Activated naive CD4-positive, alpha-beta T cell treated with anti-CD3 and anti-CD28 coated beads for 36 hours (primary cell): Measurements from ENCODE around the gene C10orf88. TPM values are rescaled to one million over a fixed set of nuclear protein-coding genes. Genes with fewer than 3 reads are reported as not detected.

Experiments used
- CTCF ChIA-PET: fragments of 350-600 bp; sonication (Branson Sonifier 250); formaldehyde crosslinking; loops from one replicate; lab custom pipeline; 2021; ENCODE audit warnings: antibody characterized with exemption; lab: Charles Lee
- DNase-seq: peaks from one replicate; pipeline ENCODE4 v3.0.0-alpha.2; 2020
- H3K27ac Mint-ChIP-seq: one replicate; pipeline ENCODE4 v1.8.0; 2021; ENCODE audit warnings: mild to moderate bottlenecking, mixed read lengths
- H3K27me3 Mint-ChIP-seq: one replicate; pipeline ENCODE4 v1.8.0; 2021; ENCODE audit warnings: low read depth, mixed read lengths
- H3K36me3 Mint-ChIP-seq: one replicate; pipeline ENCODE4 v1.8.0; 2021; ENCODE audit warnings: low read depth, mixed read lengths
- H3K4me1 Mint-ChIP-seq: one replicate; pipeline ENCODE4 v1.8.0; 2021; ENCODE audit warnings: low read depth, mixed read lengths
- H3K4me3 Mint-ChIP-seq: one replicate; pipeline ENCODE4 v1.8.0; 2021; ENCODE audit warnings: mild to moderate bottlenecking, moderate library complexity, mixed read lengths
- H3K9me3 Mint-ChIP-seq: one replicate; pipeline ENCODE4 v1.8.0; 2021; ENCODE audit warnings: mixed read lengths
- intact Hi-C: fragments of 100-400 bp; cut with micrococcal nuclease; formaldehyde crosslinking; loops from one replicate; pipeline ENCODE4 v1.15.1; 2023
- total RNA-seq, 2 experiments: library from RNA; stranded (reverse); gene quantifications; one replicate each; pipeline ENCODE4 v1.2.3, GENCODE V29; 2021

C10orf88 gene
- total RNA-seq, 2 experiments from 2014 or later = 4.2 to 5.2 TPM

DNA sequence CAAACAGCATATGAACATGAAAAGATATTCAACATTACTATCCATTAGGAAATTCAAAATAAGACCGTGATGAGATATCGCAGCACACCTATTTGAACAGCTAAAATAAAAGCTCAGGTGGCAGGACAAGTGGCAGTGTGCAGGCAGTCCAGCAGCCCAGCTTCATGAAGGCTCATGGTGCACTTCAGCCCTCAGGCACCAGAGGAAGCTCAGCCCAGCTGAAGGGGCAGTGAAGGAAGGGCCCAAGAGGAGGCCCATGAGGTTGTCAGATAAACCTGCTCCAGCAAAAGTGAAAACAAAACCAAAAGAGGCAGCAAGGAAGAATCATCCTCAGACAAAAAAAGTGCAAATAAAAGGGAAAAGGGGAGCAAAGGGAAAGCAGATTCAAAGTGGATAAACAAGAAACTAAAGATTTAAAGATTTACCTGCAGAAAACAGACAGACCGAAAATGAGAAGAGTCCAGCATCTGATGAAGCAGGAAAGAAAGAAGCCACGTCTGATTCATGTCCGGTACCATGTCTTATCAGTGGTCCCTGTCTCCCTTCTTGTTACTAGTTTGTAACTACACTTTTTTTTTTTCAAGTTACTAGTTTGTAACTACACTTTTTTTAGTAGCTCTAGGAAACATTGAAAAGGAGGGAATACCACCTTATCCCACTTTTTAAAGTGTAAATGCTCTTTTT is 59.6 kb downstream of the C10orf88 start:
- CTCF ChIA-PET = no interaction called here
- H3K27me3 Mint-ChIP-seq = no peaks in the 10 kb centered on the region
- H3K27ac Mint-ChIP-seq = no peak overlapping the region
- DNase-seq = no peak
- no peak overlapping the region for H3K4me3 Mint-ChIP-seq
- H3K36me3 Mint-ChIP-seq = peaks cover 15% of the 10 kb centered on the region
- H3K4me1 Mint-ChIP-seq = peaks cover 3% of the 10 kb centered on the region
- intact Hi-C loops = no loop called here
- H3K9me3 Mint-ChIP-seq = peaks cover 1% of the 10 kb centered on the region

DNA sequence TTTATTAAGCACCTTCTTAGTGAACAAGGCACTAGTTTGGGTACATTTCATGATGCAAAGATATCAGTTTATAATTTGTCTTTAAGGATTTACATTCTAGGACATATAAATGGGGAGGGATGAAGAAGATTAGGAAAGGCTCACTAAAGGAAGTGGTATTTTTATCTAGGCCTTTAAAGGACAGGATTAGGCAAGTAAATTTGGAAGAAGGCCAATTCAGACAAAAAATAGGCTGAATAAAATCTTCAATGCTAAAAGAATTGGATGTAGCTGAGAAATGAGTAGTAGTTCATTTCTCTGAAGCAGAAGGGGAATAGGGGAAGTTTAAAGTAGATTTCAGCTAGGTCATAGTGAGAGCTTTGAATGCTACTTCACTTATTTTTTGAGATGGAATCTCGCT is 69.9 kb downstream of the C10orf88 start:
- CTCF ChIA-PET = no interaction called here
- intact Hi-C loops = no loop called here
- Mint-ChIP-seq H3K27me3 (peaks cover 3% of the 10 kb centered on the region), H3K4me3 (no peak overlapping the region), H3K36me3 (peaks cover 25% of the 10 kb centered on the region), H3K27ac (no peak overlapping the region), H3K9me3 (no peaks in the 10 kb centered on the region), H3K4me1 (peaks cover 19% of the 10 kb centered on the region)
- no peak for DNase-seq

- peaks cover 27% of the 10 kb centered on the region for H3K36me3 Mint-ChIP-seq
- intact Hi-C loops = no loop called here
- peaks cover 32% of the 10 kb centered on the region for H3K4me1 Mint-ChIP-seq
- H3K27ac Mint-ChIP-seq = no peak overlapping the region
- H3K4me3 Mint-ChIP-seq = no peak overlapping the region
- peaks cover 3% of the 10 kb centered on the region for H3K27me3 Mint-ChIP-seq
- no peak for DNase-seq
- no peaks in the 10 kb centered on the region for H3K9me3 Mint-ChIP-seq
- CTCF ChIA-PET = no interaction called here
Observed at GRCh38 chr10:122882766-122883165, 71.3 kb downstream of the C10orf88 start.

Other genes starting within 250 kb of the C10orf88 start
- gene CUZD1, start 108.4 kb downstream of the C10orf88 start, total RNA-seq = under 1 TPM; 0.43 to 0.54 TPM
- 1 to 10 TPM; 8.0 to 8.1 TPM for gene FAM24B, start 74.6 kb downstream of the C10orf88 start, total RNA-seq
- gene FAM24A, start 43.6 kb downstream of the C10orf88 start, total RNA-seq = not detected
- 1 to 10 TPM; 3.9 to 4.2 TPM for gene PSTK, start 26.2 kb upstream of the C10orf88 start, total RNA-seq
- 10 to 100 TPM; 15.3 to 16.2 TPM for gene IKZF5, start 54.6 kb upstream of the C10orf88 start, total RNA-seq
- gene ACADSB, start 54.8 kb upstream of the C10orf88 start, total RNA-seq = 10 to 100 TPM; 19.8 to 21.8 TPM
- gene HMX3, start 181.7 kb upstream of the C10orf88 start, total RNA-seq = under 1 TPM in 1 of 2 experiments, not detected in 1; 0.32 TPM
- under 1 TPM; 0.62 to 0.99 TPM for gene HMX2, start 193.9 kb upstream of the C10orf88 start, total RNA-seq
- 100 to 1,000 TPM; 293 to 307 TPM for gene BUB3, start 200.2 kb upstream of the C10orf88 start, total RNA-seq